CD14-positive monocyte (primary cell): ENCODE measurements around the gene CUEDC1. TPM values are rescaled to one million over a fixed set of nuclear protein-coding genes. Genes with fewer than 3 reads are reported as not detected.

Experiments
- DNase-seq, 3 donors: peaks; one replicate each; pipeline ENCODE4 v3.0.0-alpha.2; 2011 to 2022
- H2AFZ ChIP-seq: 2 replicates; pipeline ENCODE4 v1.6.0; 2012; ENCODE audit warnings: mild to moderate bottlenecking, low read depth, low read length, inconsistent platforms; ENCODE audit not compliant: insufficient read depth, poor library complexity, severe bottlenecking
- H3K27ac ChIP-seq, 2 donors: 1 replicate in 1 of 2; 2 replicates in 1 of 2; pipeline ENCODE4 v1.5.1; 2012 to 2013; ENCODE audit warnings: low read length in 2 of 2, control low read depth in 1 of 2, inconsistent platforms in 1 of 2, low read depth in 1 of 2, mild to moderate bottlenecking in 1 of 2
- H3K27me3 ChIP-seq, 2 donors: one replicate each; pipeline versions ENCODE4 v1.6.0 to v1.6.1; 2011 to 2013; ENCODE audit warnings: low read length in 2 of 2; ENCODE audit not compliant: control insufficient read depth in 2 of 2, insufficient read depth in 2 of 2
- H3K36me3 ChIP-seq, 2 donors: replicated peaks in 1 of 2; 1 replicate in 1 of 2; 2 replicates in 1 of 2; pipeline versions ENCODE4 v1.5.1 to v1.6.1; 2012 to 2013; ENCODE audit warnings: low read length in 2 of 2, control low read depth in 1 of 2, inconsistent platforms in 1 of 2, mild to moderate bottlenecking in 1 of 2; ENCODE audit not compliant: insufficient read depth in 2 of 2, control insufficient read depth in 1 of 2
- H3K4me1 ChIP-seq, 2 donors: 1 replicate in 1 of 2; 2 replicates in 1 of 2; pipeline versions ENCODE4 v1.5.1 to v1.6.1; 2012 to 2013; ENCODE audit warnings: low read length in 2 of 2, control low read depth in 1 of 2, inconsistent platforms in 1 of 2, mild to moderate bottlenecking in 1 of 2, moderate library complexity in 1 of 2; ENCODE audit not compliant: insufficient read depth in 2 of 2, control insufficient read depth in 1 of 2
- H3K4me2 ChIP-seq: replicated peaks from 2 replicates; pipeline ENCODE3; 2012; ENCODE audit warnings: low read length, moderate library complexity, mild to moderate bottlenecking; ENCODE audit not compliant: poor library complexity, severe bottlenecking; ENCODE audit errors: extremely low read depth
- H3K4me3 ChIP-seq, 3 experiments: fragments of 200-600 bp in 1 of 3; sonication (generic) in 1 of 3; replicated peaks in 1 of 3; 1 replicate in 2 of 3; 2 replicates in 1 of 3; pipeline ENCODE4 v1.5.1; 2011 to 2013; ENCODE audit warnings: low read length in 3 of 3, mild to moderate bottlenecking in 3 of 3, control low read depth in 2 of 3, low read depth in 2 of 3, inconsistent platforms in 1 of 3, moderate library complexity in 1 of 3
- H3K79me2 ChIP-seq: 2 replicates; pipeline ENCODE4 v1.6.0; 2012; ENCODE audit warnings: mild to moderate bottlenecking, control low read depth, inconsistent platforms, low read length, moderate library complexity; ENCODE audit not compliant: insufficient read depth
- H3K9ac ChIP-seq: 2 replicates; pipeline ENCODE4 v1.6.0; 2017; ENCODE audit warnings: low read length, mild to moderate bottlenecking; ENCODE audit not compliant: insufficient read depth, poor library complexity, severe bottlenecking
- H3K9me3 ChIP-seq, 2 donors: replicated peaks in 1 of 2; 1 replicate in 1 of 2; 2 replicates in 1 of 2; pipeline versions ENCODE4 v1.5.1 to v1.6.1; 2012 to 2013; ENCODE audit warnings: low read length in 2 of 2, control low read depth in 1 of 2; ENCODE audit not compliant: control insufficient read depth in 1 of 2, insufficient read depth in 1 of 2
- H4K20me1 ChIP-seq: 2 replicates; pipeline ENCODE4 v1.6.0; 2012; ENCODE audit warnings: mild to moderate bottlenecking, low read length, control low read depth, moderate library complexity; ENCODE audit not compliant: insufficient read depth
- H3K27ac Mint-ChIP-seq, 7 donors: one replicate each; pipeline ENCODE4 v1.8.0; 2020; ENCODE audit warnings: mild to moderate bottlenecking in 7 of 7, mixed read lengths in 7 of 7, moderate library complexity in 6 of 7, inconsistent platforms in 2 of 7
- H3K27me3 Mint-ChIP-seq, 3 donors: one replicate each; pipeline ENCODE4 v1.8.0; 2021 to 2022; ENCODE audit warnings: low read depth in 3 of 3, mild to moderate bottlenecking in 3 of 3, mixed read lengths in 3 of 3, moderate library complexity in 3 of 3, inconsistent platforms in 1 of 3
- H3K36me3 Mint-ChIP-seq, 2 donors: one replicate each; pipeline ENCODE4 v1.8.0; 2020; ENCODE audit warnings: mixed read lengths in 2 of 2, inconsistent platforms in 1 of 2, mild to moderate bottlenecking in 1 of 2
- H3K4me1 Mint-ChIP-seq: one replicate; pipeline ENCODE4 v1.8.0; 2020; ENCODE audit warnings: mild to moderate bottlenecking, mixed read lengths
- H3K4me3 Mint-ChIP-seq, 2 donors: one replicate each; pipeline ENCODE4 v1.8.0; 2020; ENCODE audit warnings: mild to moderate bottlenecking in 2 of 2, mixed read lengths in 2 of 2, moderate library complexity in 1 of 2
- H3K9me3 Mint-ChIP-seq, 7 donors: one replicate each; pipeline ENCODE4 v1.8.0; 2020 to 2022; ENCODE audit warnings: mixed read lengths in 7 of 7, mild to moderate bottlenecking in 6 of 7, moderate library complexity in 6 of 7, inconsistent platforms in 2 of 7
- WGBS: methylation state at CpG from one replicate; pipeline ENCODE4 v1.1.5; 2013; ENCODE audit warnings: missing lambda C conversion rate; ENCODE audit not compliant: insufficient coverage; 5-methylcytosine and 5-hydroxymethylcytosine counted together
- intact Hi-C, 2 donors: fragments of 100-400 bp; cut with micrococcal nuclease; formaldehyde crosslinking; loops; one replicate each; pipeline versions ENCODE4 v1.15.0 to v1.15.1; 2023
- polyA plus RNA-seq, 3 donors: library from polyadenylated mRNA; depleted of rRNA in 1 of 3; unstranded in 2 of 3; stranded (reverse) in 1 of 3; fragments of 300-500 nt in 2 of 3; fragments of >200 nt in 1 of 3; fragmentation: Illumina TruSeq in 2 of 3; gene quantifications; 1 replicate in 2 of 3; 2 replicates in 1 of 3; pipeline ENCODE4 v1.2.3, GENCODE V29; 2012 to 2021
- TF ChIP-seq, protein P1 (sequence below): fragments of 200-600 bp; IDR thresholded peaks from one replicate; pipeline ENCODE4 v1.8.0; 2022; ENCODE audit warnings: antibody characterized with exemption, mild to moderate bottlenecking

CUEDC1 gene
- polyA plus RNA-seq, 3 donors, result 4.2 to 31.0 (median 4.3) TPM

DNA sequence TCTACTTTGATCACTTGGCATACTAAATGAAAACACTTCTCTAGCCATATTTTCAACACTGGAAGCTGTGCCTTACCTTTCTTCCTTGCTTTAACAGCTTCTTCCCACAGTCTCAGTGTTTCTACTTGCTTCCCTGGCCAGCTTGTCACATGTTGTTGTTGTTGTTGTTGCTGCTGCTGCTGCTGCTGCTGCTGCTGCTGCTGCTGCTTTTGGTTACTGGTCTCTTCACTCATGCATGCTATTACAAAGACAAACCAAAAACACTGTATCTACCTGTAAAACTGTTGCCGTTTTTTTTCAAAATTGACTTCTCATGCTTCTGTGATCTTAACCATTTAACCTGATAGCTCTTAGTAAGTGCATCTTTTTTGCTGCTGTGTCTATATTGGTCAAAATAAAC, 23.9 kb upstream of the CUEDC1 start:
- Mint-ChIP-seq H3K4me3 (no peak overlapping the region), H3K4me1 (peaks cover 26% of the 10 kb centered on the region), H3K27me3 (no peaks in the 10 kb centered on the region), H3K9me3 (no peaks in the 10 kb centered on the region), H3K36me3 (peaks cover 86 to 96% of the 10 kb centered on the region in 2 donors), H3K27ac (peak overlapping the region in 1 of 7 donors; percentile 1)
- H3K9me3 ChIP-seq, result no peaks in the 10 kb centered on the region
- no peak overlapping the region for H3K4me2 ChIP-seq
- no peak overlapping the region for H3K9ac ChIP-seq
- peaks cover 64% of the 10 kb centered on the region for H3K79me2 ChIP-seq
- no peak overlapping the region for H2AFZ ChIP-seq
- no peak for DNase-seq
- TF ChIP-seq, protein P1, sequence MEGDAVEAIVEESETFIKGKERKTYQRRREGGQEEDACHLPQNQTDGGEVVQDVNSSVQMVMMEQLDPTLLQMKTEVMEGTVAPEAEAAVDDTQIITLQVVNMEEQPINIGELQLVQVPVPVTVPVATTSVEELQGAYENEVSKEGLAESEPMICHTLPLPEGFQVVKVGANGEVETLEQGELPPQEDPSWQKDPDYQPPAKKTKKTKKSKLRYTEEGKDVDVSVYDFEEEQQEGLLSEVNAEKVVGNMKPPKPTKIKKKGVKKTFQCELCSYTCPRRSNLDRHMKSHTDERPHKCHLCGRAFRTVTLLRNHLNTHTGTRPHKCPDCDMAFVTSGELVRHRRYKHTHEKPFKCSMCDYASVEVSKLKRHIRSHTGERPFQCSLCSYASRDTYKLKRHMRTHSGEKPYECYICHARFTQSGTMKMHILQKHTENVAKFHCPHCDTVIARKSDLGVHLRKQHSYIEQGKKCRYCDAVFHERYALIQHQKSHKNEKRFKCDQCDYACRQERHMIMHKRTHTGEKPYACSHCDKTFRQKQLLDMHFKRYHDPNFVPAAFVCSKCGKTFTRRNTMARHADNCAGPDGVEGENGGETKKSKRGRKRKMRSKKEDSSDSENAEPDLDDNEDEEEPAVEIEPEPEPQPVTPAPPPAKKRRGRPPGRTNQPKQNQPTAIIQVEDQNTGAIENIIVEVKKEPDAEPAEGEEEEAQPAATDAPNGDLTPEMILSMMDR, result no peak
- no peaks in the 10 kb centered on the region for H3K27me3 ChIP-seq
- peaks cover 95% of the 10 kb centered on the region for H4K20me1 ChIP-seq
- peaks cover 0 to 20% of the 10 kb centered on the region in 2 donors for H3K4me1 ChIP-seq
- intact Hi-C loops, result no loop called here
- H3K4me3 ChIP-seq, result no peak overlapping the region
- H3K27ac ChIP-seq, result peak overlapping the region in 1 of 2 donors; percentile 17
- H3K36me3 ChIP-seq, result peaks cover 90 to 100% of the 10 kb centered on the region in 2 donors
- WGBS, result no CpG with 5 or more reads among the region's 1 CpG

DNA sequence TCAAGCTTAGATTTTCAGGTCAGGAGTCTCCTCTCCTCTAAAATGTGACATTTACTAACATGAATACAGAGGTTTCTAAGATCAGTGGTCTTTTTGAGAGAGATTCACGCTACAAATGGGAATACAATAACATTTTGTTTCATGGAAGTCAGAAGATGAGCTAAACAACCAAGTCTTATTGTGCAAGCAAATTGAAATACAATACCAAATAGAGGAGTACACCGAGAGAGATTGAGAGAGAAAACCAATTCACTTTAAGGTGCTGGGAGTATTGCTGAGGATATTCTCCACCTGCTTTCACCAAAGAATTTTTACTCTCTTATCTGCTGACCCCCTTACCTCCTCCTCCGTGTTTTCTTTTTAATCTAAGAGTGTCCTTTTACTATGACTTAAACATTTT, 21.4 kb upstream of the CUEDC1 start:
- Histone ChIP-seq H4K20me1 (peaks cover 79% of the 10 kb centered on the region), H3K4me1 (no peaks in the 10 kb centered on the region), H2AFZ (no peak overlapping the region), H3K9ac (no peak overlapping the region), H3K9me3 (no peaks in the 10 kb centered on the region), H3K36me3 (peaks cover 90 to 99% of the 10 kb centered on the region in 2 donors), H3K4me3 (no peak overlapping the region), H3K27ac (no peak overlapping the region), H3K4me2 (no peak overlapping the region), H3K27me3 (no peaks in the 10 kb centered on the region), H3K79me2 (peaks cover 39% of the 10 kb centered on the region)
- 91% methylated on average over 1 of the region's 3 CpGs for WGBS
- no peak overlapping the region for H3K4me3 Mint-ChIP-seq
- peaks cover 81 to 92% of the 10 kb centered on the region in 2 donors for H3K36me3 Mint-ChIP-seq
- peaks cover 4% of the 10 kb centered on the region for H3K4me1 Mint-ChIP-seq
- intact Hi-C loops, result no loop called here
- no peak overlapping the region for H3K27ac Mint-ChIP-seq
- no peak for DNase-seq
- H3K27me3 Mint-ChIP-seq, result no peaks in the 10 kb centered on the region
- no peaks in the 10 kb centered on the region for H3K9me3 Mint-ChIP-seq
- TF ChIP-seq, protein P1, result no peak
